MM.1S (cell line): ENCODE results near the gene RABGAP1L.

ENCODE experiments used
- DNase-seq: peaks from one replicate; pipeline ENCODE4 v3.0.0-alpha.2; 2015
- H2AFZ ChIP-seq: fragments of 300-600 bp; sonication (generic); 2 replicates; pipeline ENCODE4 v1.6.0; 2016; ENCODE audit warnings: antibody characterized with exemption, low read length
- H3F3A ChIP-seq: fragments of 300-600 bp; sonication (generic); 2 replicates; pipeline ENCODE4 v1.6.1; 2016; ENCODE audit warnings: mild to moderate bottlenecking, antibody characterized with exemption, low read length, moderate library complexity, mixed read lengths; ENCODE audit not compliant: insufficient read depth
- H3K27ac ChIP-seq: fragments of 300-600 bp; sonication (generic); 2 replicates; pipeline ENCODE4 v1.5.1; 2016; ENCODE audit warnings: mild to moderate bottlenecking, low read length
- H3K27me3 ChIP-seq: fragments of 300-600 bp; sonication (generic); replicated peaks from 2 replicates; pipeline ENCODE4 v1.6.0; 2016; ENCODE audit warnings: low read length; ENCODE audit not compliant: insufficient read depth
- H3K36me3 ChIP-seq: fragments of 300-600 bp; sonication (generic); replicated peaks from 2 replicates; pipeline ENCODE4 v1.6.1; 2016; ENCODE audit warnings: mild to moderate bottlenecking, low read length, mixed read lengths; ENCODE audit not compliant: insufficient read depth
- H3K4me1 ChIP-seq: fragments of 300-600 bp; sonication (generic); 2 replicates; pipeline ENCODE4 v1.6.1; 2016; ENCODE audit warnings: low read length, mixed read lengths
- H3K4me2 ChIP-seq: fragments of 300-600 bp; sonication (generic); 2 replicates; pipeline ENCODE4 v1.6.0; 2016; ENCODE audit warnings: low read depth, low read length
- H3K4me3 ChIP-seq: fragments of 300-600 bp; sonication (generic); 2 replicates; pipeline ENCODE4 v1.5.1; 2016; ENCODE audit warnings: low read length, mixed read lengths
- H3K79me2 ChIP-seq: fragments of 300-600 bp; sonication (generic); 2 replicates; pipeline ENCODE4 v1.6.1; 2016; ENCODE audit warnings: mixed run types, low read length, mixed read lengths
- H3K9ac ChIP-seq: fragments of 300-600 bp; sonication (generic); 2 replicates; pipeline ENCODE4 v1.6.1; 2016; ENCODE audit warnings: low read length, mixed read lengths
- H3K9me2 ChIP-seq: fragments of 300-600 bp; sonication (generic); replicated peaks from 2 replicates; pipeline ENCODE4 v1.6.1; 2016; ENCODE audit warnings: mild to moderate bottlenecking, low read length, mixed read lengths; ENCODE audit not compliant: insufficient read depth
- H3K9me3 ChIP-seq: fragments of 300-600 bp; sonication (generic); replicated peaks from 2 replicates; pipeline ENCODE4 v1.6.1; 2016; ENCODE audit warnings: mild to moderate bottlenecking, low read length, mixed read lengths; ENCODE audit not compliant: insufficient read depth
- H4K20me1 ChIP-seq: fragments of 300-600 bp; sonication (generic); 2 replicates; pipeline ENCODE4 v1.6.1; 2016; ENCODE audit warnings: mild to moderate bottlenecking, low read length, moderate library complexity, mixed read lengths; ENCODE audit not compliant: insufficient read depth
- EZH2 ChIP-seq: fragments of 300-600 bp; sonication (generic); optimal IDR thresholded peaks from 2 replicates; pipeline ENCODE3; 2017; ENCODE audit warnings: low read depth, mild to moderate bottlenecking, antibody characterized with exemption, low read length, mixed read lengths
- EZH2phosphoT487 ChIP-seq: fragments of 300-600 bp; sonication (generic); IDR thresholded peaks from 2 replicates; pipeline ENCODE4 v1.6.1; 2018; ENCODE audit warnings: antibody characterized with exemption, low read length
- TF ChIP-seq, protein P1 (sequence below): fragments of 300-600 bp; sonication (generic); IDR thresholded peaks from 2 replicates; pipeline ENCODE4 v1.5.1; 2016; ENCODE audit warnings: antibody characterized with exemption, low read length, mixed read lengths

The RABGAP1L gene

GRCh38 chr1:175036476-175036875 lies 877.2 kb downstream of the RABGAP1L start:
- Histone ChIP-seq H3K9me3 (no peaks in the 10 kb centered on the region), H3K4me2 (no peak overlapping the region), H3K9me2 (no peaks in the 10 kb centered on the region), H3K27me3 (no peaks in the 10 kb centered on the region), H3K27ac (no peak overlapping the region), H4K20me1 (no peaks in the 10 kb centered on the region), H3K79me2 (no peaks in the 10 kb centered on the region), H3K4me1 (no peaks in the 10 kb centered on the region), H3K36me3 (no peaks in the 10 kb centered on the region), H3K4me3 (no peak overlapping the region), H3K9ac (no peak overlapping the region), H2AFZ (no peak overlapping the region), H3F3A (no peaks in the 10 kb centered on the region)
- TF ChIP-seq, protein P1, sequence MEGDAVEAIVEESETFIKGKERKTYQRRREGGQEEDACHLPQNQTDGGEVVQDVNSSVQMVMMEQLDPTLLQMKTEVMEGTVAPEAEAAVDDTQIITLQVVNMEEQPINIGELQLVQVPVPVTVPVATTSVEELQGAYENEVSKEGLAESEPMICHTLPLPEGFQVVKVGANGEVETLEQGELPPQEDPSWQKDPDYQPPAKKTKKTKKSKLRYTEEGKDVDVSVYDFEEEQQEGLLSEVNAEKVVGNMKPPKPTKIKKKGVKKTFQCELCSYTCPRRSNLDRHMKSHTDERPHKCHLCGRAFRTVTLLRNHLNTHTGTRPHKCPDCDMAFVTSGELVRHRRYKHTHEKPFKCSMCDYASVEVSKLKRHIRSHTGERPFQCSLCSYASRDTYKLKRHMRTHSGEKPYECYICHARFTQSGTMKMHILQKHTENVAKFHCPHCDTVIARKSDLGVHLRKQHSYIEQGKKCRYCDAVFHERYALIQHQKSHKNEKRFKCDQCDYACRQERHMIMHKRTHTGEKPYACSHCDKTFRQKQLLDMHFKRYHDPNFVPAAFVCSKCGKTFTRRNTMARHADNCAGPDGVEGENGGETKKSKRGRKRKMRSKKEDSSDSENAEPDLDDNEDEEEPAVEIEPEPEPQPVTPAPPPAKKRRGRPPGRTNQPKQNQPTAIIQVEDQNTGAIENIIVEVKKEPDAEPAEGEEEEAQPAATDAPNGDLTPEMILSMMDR, result no peak
- no peak for TF ChIP-seq EZH2
- TF ChIP-seq EZH2phosphoT487, result no peak
- no peak for DNase-seq

DNA sequence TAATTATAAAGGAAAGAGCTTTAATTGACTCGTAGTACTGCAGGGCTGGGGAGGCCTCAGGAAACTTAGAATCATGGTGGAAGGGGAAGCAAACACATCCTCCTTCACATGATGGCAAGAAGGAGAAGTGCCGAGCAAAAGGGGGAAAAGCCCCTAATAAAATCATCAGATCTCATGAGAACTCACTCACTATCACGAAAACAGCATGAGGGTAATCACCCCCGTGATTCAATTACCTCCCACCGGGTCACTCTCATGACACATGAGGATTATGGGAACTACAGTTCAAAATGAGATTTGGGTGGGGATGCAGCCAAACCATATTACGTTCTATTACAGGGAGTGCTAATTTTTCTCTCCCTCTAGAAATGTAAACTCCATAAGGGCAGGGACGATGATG lies 878.1 kb downstream of the RABGAP1L start:
- Histone ChIP-seq H3K4me1 (no peaks in the 10 kb centered on the region), H2AFZ (no peak overlapping the region), H3K27ac (no peak overlapping the region), H3K9me2 (no peaks in the 10 kb centered on the region), H3K4me3 (no peak overlapping the region), H3K9ac (no peak overlapping the region), H3K27me3 (no peaks in the 10 kb centered on the region), H3K4me2 (no peak overlapping the region), H3F3A (no peaks in the 10 kb centered on the region), H3K79me2 (no peaks in the 10 kb centered on the region), H3K9me3 (no peaks in the 10 kb centered on the region), H4K20me1 (no peaks in the 10 kb centered on the region), H3K36me3 (no peaks in the 10 kb centered on the region)
- DNase-seq, result no peak
- no peak for TF ChIP-seq EZH2phosphoT487
- TF ChIP-seq, protein P1, result no peak
- TF ChIP-seq EZH2, result no peak

DNA sequence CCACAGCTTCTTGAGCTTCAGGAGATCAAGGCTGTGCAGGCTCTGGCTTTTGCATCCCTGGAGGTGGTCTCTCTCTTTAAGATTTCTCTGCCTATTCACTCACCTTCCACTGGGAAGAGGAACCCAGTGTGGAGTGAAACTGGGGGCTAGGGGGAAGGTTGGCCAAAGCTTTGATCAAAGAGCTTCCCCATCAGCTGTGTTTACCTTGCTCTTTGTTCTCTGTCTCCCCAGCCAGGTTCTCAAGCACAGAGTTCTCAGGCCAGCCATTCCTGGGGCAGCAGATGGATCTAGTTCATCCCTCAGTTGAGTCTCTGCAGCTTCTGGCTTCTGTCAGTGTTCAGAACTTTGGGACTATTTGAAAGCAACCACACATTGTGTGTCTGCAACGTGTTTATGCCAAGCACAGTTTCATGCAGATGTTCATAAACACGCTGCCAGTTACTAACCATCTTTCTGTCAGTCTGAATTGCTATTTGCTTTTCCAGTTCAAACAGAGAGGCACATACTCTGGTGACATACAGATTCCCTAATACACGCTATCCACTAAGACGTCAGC lies 881.1 kb downstream of the RABGAP1L start:
- Histone ChIP-seq H3K4me3 (no peak overlapping the region), H3K9me2 (no peaks in the 10 kb centered on the region), H3K9me3 (no peaks in the 10 kb centered on the region), H3K27ac (no peak overlapping the region), H3K4me2 (no peak overlapping the region), H2AFZ (no peak overlapping the region), H3K36me3 (no peaks in the 10 kb centered on the region), H3K9ac (no peak overlapping the region), H3K27me3 (no peaks in the 10 kb centered on the region), H4K20me1 (no peaks in the 10 kb centered on the region), H3F3A (no peaks in the 10 kb centered on the region), H3K4me1 (no peaks in the 10 kb centered on the region), H3K79me2 (no peaks in the 10 kb centered on the region)
- no peak for DNase-seq
- TF ChIP-seq EZH2, result no peak
- TF ChIP-seq EZH2phosphoT487, result no peak

DNA sequence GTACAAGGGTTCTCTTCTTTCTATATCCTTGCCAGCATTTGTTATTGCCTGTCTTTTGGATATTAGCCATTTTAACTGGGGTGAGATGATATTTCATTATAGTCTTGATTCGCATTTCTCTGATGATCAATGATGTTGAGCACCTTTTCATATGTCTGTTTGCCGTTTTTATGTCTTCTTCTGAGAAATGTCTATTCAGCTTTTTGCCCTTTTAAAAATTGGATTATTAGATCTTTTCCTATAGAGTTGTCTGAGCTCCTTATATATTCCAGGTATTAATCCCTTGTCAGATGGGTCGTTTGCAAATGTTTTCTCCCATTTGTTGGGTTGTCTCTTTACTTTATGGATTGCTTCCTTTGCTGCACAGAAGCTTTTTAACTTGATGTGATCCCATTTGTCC lies 883.3 kb downstream of the RABGAP1L start:
- H3K4me1 ChIP-seq, result no peaks in the 10 kb centered on the region
- no peaks in the 10 kb centered on the region for H3K36me3 ChIP-seq
- no peaks in the 10 kb centered on the region for H3K27me3 ChIP-seq

More for the DNA sequence above, 883.3 kb downstream of the RABGAP1L start:
- Histone ChIP-seq H3K79me2 (no peaks in the 10 kb centered on the region), H4K20me1 (no peaks in the 10 kb centered on the region), H3F3A (no peaks in the 10 kb centered on the region), H3K9me2 (no peaks in the 10 kb centered on the region), H3K9ac (no peak overlapping the region), H3K4me2 (no peak overlapping the region), H2AFZ (no peak overlapping the region), H3K27ac (no peak overlapping the region), H3K9me3 (no peaks in the 10 kb centered on the region), H3K4me3 (no peak overlapping the region)
- TF ChIP-seq EZH2phosphoT487 (no peak), EZH2 (no peak)
- TF ChIP-seq, protein P1, result no peak
- DNase-seq, result no peak
